ENCODE measurements around the gene SLC22A6.

Gene SLC22A6

DNA sequence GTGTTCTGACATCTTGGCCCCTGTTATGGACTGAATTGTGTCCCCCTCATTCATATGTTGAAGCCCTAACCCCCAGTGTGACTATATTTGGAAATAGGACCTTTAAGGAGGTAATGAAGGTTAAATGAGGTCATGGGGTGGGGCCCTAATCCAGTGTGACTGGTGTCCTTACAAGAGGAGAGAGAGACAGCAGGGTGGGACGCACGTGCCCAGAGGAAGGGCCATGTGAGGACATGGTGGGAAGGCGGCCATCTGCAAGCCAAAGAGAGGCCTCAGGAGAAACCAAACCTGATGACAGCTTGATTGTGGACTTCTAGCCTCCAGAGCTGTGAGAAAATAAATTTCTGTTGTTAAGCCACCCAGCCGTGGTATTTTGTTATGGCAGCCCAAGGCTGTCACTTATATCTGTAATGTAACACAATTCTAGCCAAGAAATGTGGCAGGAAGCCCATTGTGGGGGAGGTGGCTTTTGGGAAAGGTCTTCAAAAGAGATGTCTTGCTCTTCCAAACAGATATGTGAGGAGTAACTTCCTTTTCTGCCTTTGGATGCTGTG lies 23.7 kb downstream of the SLC22A6 start:
- DNase-seq (ENCODE audit: low read depth, low spot score) = no peak
- ChIA-PET POLR2A (no interaction called here), CTCF (no interaction called here)
- H3K4me3 ChIP-seq (ENCODE audit: low read depth, low read length) = no peak overlapping the region
- TF ChIP-seq, protein P1, sequence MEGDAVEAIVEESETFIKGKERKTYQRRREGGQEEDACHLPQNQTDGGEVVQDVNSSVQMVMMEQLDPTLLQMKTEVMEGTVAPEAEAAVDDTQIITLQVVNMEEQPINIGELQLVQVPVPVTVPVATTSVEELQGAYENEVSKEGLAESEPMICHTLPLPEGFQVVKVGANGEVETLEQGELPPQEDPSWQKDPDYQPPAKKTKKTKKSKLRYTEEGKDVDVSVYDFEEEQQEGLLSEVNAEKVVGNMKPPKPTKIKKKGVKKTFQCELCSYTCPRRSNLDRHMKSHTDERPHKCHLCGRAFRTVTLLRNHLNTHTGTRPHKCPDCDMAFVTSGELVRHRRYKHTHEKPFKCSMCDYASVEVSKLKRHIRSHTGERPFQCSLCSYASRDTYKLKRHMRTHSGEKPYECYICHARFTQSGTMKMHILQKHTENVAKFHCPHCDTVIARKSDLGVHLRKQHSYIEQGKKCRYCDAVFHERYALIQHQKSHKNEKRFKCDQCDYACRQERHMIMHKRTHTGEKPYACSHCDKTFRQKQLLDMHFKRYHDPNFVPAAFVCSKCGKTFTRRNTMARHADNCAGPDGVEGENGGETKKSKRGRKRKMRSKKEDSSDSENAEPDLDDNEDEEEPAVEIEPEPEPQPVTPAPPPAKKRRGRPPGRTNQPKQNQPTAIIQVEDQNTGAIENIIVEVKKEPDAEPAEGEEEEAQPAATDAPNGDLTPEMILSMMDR (IDR thresholded peaks at IDR 0.05; ENCODE audit: insufficient read depth, low read length, missing control alignments) = no peak

GRCh38 chr11:62959422-62959980 lies 25.3 kb downstream of the SLC22A6 start:
- ChIA-PET CTCF (no interaction called here), POLR2A (no interaction called here)
- H3K4me3 ChIP-seq (ENCODE audit: low read depth, low read length) = no peak overlapping the region
- no peak for DNase-seq (ENCODE audit: low read depth, low spot score)
- TF ChIP-seq, protein P1 (IDR thresholded peaks at IDR 0.05; ENCODE audit: insufficient read depth, low read length, missing control alignments) = no peak

DNA sequence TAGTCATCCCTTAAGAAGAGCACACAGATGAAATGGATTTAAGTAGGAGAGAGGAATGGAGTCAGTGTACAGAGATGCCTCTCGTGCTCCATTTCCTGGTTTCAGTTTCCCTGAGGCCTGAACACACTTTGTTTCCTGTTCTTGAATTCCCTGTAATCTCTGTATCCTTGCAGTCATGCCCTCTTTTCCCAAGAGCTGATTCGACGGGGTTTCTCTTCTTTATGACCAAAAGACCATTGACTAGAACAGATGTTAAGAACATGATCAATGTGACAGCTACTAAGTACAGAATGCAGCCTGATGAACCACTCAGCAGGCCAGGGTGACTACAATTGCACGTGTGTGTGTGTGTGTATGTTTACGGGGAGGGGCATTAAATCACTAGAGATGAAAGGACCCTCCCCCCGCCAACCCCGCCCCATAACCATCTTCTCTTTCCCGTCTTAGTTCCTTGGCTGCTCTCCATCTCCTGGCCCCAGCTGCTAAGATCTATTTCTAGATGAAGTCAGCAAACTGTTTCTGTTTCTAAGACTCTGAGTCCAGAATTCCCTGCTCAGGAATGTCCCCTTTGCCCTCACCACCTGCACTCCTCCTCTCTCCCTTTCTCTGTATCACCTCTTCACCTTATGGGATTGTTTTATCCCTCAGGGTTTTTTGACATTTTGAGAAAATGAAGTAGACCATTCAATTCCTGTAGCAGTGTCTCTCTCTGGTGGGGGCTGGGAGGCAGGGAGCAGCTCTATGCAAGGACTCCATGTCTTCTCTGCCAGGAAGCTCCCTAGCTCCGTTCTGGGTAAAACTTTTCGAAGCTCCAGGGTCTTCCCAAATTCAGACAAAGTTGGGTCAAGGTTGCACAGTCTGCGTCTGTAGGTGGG lies 26.0 kb downstream of the SLC22A6 start:
- DNase-seq (ENCODE audit: low read depth, low spot score) = no peak
- CTCF ChIA-PET = no interaction called here
- TF ChIP-seq, protein P1 (IDR thresholded peaks at IDR 0.05; ENCODE audit: insufficient read depth, low read length, missing control alignments) = no peak
- no peak overlapping the region for H3K4me3 ChIP-seq (ENCODE audit: low read depth, low read length)
- POLR2A ChIA-PET = no interaction called here

GRCh38 chr11:62957147-62957546 lies 27.6 kb downstream of the SLC22A6 start:
- TF ChIP-seq, protein P1 (IDR thresholded peaks at IDR 0.05; ENCODE audit: insufficient read depth, low read length, missing control alignments) = no peak
- H3K4me3 ChIP-seq (ENCODE audit: low read depth, low read length) = no peak overlapping the region
- DNase-seq (ENCODE audit: low read depth, low spot score) = no peak
- CTCF ChIA-PET = no interaction called here
- POLR2A ChIA-PET = no interaction called here

DNA sequence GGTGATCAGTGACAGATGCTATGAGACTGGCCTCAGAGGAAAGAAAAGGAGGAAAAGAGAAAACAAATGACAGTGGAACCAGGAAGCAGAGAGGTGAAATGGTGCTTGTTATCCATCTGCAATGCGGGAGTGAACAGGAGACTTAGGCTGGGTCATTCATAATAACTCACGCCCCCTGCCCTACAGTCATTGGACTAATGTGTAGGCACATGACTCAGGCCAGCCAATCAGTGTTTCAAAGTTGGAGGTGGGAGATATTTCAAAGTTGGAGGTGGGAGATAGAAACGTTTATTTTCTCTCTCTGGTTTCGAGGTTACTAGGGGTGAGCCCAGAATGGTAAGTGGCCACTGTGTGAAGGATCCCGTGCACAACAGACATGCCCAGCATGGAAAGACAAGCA lies 30.3 kb downstream of the SLC22A6 start:
- DNase-seq (ENCODE audit: low read depth, low spot score) = no peak
- ChIA-PET POLR2A (no interaction called here), CTCF (no interaction called here)
- TF ChIP-seq, protein P1 (IDR thresholded peaks at IDR 0.05; ENCODE audit: insufficient read depth, low read length, missing control alignments) = no peak
- no peak overlapping the region for H3K4me3 ChIP-seq (ENCODE audit: low read depth, low read length)

DNA sequence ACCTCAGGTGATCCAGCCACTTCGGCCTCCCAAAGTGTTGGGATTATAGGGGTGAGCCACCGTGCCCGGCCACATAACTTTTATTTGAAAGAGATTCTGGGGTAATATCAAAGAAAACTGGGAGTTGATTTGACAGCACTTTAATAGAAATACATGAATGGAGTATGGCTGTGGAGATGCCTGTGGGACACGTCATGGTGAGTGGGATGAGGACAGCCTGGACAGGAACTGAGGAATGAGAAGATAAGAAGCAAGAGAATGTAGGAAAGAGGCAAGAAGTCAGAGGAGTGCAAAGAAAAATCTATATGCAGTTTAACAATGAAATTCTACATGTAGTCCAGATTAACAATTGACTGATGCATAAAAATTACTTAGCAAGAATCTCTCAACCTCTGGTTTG lies 31.0 kb downstream of the SLC22A6 start:
- DNase-seq (ENCODE audit: low read depth, low spot score) = no peak
- TF ChIP-seq, protein P1 (IDR thresholded peaks at IDR 0.05; ENCODE audit: insufficient read depth, low read length, missing control alignments) = no peak
- H3K4me3 ChIP-seq (ENCODE audit: low read depth, low read length) = no peak overlapping the region
- CTCF ChIA-PET = no interaction called here
- POLR2A ChIA-PET = no interaction called here

Data from AG04449 (cell line).